HepG2 (cell line): ENCODE data around the gene SH3GL2. TPM values are rescaled to one million over a fixed set of nuclear protein-coding genes. Genes with fewer than 3 reads are reported as not detected.

Experiments used
- CBX5 ChIP-seq: sonication (generic); formaldehyde crosslinking; IDR thresholded peaks from 2 replicates; pipeline ENCODE4 v1.4.0; 2020; ENCODE audit warnings: missing genetic modification reagents, borderline replicate concordance
- HMG20A ChIP-seq: IDR thresholded peaks from 2 replicates; pipeline ENCODE4 v1.6.1; 2016; ENCODE audit warnings: borderline replicate concordance
- IKZF4 ChIP-seq: sonication (generic); formaldehyde crosslinking; IDR thresholded peaks from 2 replicates; pipeline ENCODE4 v1.5.1; 2020; ENCODE audit warnings: borderline replicate concordance, mild to moderate bottlenecking, low read depth, missing genetic modification reagents; ENCODE audit errors: not compliant biosample characterization
- SKI ChIP-seq: fragments of 450-650 bp; IDR thresholded peaks from one replicate; pipeline ENCODE4 v1.6.1; 2018; ENCODE audit warnings: mild to moderate bottlenecking; ENCODE audit not compliant: partially characterized antibody
- XBP1 ChIP-seq: sonication (generic); formaldehyde crosslinking; IDR thresholded peaks from 2 replicates; pipeline ENCODE4 v1.5.0; 2020; ENCODE audit warnings: missing genetic modification reagents
- ZC3H4 ChIP-seq: sonication (generic); formaldehyde crosslinking; IDR thresholded peaks from 2 replicates; pipeline ENCODE4 v1.4.0; 2020; ENCODE audit warnings: missing genetic modification reagents, borderline replicate concordance
- ZNF382 ChIP-seq: sonication (generic); formaldehyde crosslinking; IDR thresholded peaks from 2 replicates; pipeline ENCODE4 v1.5.0; 2020; ENCODE audit warnings: missing genetic modification reagents, mild to moderate bottlenecking, borderline replicate concordance
- ZNF441 ChIP-seq: sonication (generic); formaldehyde crosslinking; IDR thresholded peaks from 2 replicates; pipeline ENCODE4 v1.7.0; 2021; ENCODE audit warnings: missing genetic modification reagents, borderline replicate concordance
- polyA plus RNA-seq, 8 experiments: library from polyadenylated mRNA; depleted of rRNA in 3 of 8; stranded (reverse) in 7 of 8; unstranded in 1 of 8; fragments of >200 nt; fragmentation: Illumina TruSeq in 4 of 8; extraction: Trizol in 4 of 8; gene quantifications; 2 replicates each; pipeline versions ENCODE4 v1.2.1 to v1.2.3, GENCODE V29; 2011 to 2016; ENCODE audit warnings: low read depth in 4 of 8, missing spikeins in 1 of 8, mixed read lengths in 1 of 8; ENCODE audit not compliant: insufficient read depth in 1 of 8
- total RNA-seq, 5 experiments: library from RNA; depleted of rRNA; stranded (reverse); fragments of >200 nt; fragmentation: Illumina TruSeq; extraction: Trizol; gene quantifications; 2 replicates each; pipeline ENCODE4 v1.2.3, GENCODE V29; 2016; ENCODE audit warnings: low read depth in 1 of 5
- TF ChIP-seq, protein P1 (sequence below), 2 experiments: fragments of 450-650 bp in 1 of 2; sonication (generic) in 1 of 2; formaldehyde crosslinking in 1 of 2; IDR thresholded peaks; 2 replicates each; pipeline versions ENCODE4 v1.6.1 to v1.8.0; 2016 to 2022; ENCODE audit warnings: antibody characterized with exemption in 1 of 2, mild to moderate bottlenecking in 1 of 2, missing genetic modification reagents in 1 of 2
- TF ChIP-seq, protein P2 (sequence below): sonication (generic); formaldehyde crosslinking; IDR thresholded peaks from 2 replicates; pipeline ENCODE4 v1.5.0; 2020; ENCODE audit warnings: missing genetic modification reagents
- TF ChIP-seq, protein P3 (sequence below): sonication (generic); formaldehyde crosslinking; IDR thresholded peaks from 2 replicates; pipeline ENCODE4 v1.4.0; 2020; ENCODE audit warnings: low read depth, missing genetic modification reagents

Gene SH3GL2
- total and polyA plus RNA-seq, 2 of the 13 experiments (the other 11 are each of a cell fraction or from before 2014, with no cell fraction given), result 0.04 TPM; not detected in 1

DNA sequence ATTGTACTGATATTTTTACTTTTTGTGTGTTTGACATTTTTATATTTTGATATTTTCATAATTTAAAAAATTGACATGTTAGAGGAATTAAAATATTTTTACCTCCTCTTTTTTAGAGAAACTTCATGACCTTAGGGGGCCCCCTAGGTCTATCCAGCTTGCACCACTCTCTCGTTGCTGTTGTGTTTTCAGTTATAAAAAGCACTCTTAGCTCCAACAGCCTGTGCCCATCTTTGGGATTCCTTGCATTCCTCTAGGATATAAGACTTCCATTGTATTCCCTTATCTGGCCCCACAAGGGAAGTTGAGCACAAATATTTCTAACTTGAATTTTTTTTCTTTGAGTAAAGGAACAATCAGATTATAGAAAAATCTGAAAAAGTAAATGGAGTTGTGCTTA lies 245.3 kb downstream of the SH3GL2 start (continued):
- TF ChIP-seq, protein P1, sequence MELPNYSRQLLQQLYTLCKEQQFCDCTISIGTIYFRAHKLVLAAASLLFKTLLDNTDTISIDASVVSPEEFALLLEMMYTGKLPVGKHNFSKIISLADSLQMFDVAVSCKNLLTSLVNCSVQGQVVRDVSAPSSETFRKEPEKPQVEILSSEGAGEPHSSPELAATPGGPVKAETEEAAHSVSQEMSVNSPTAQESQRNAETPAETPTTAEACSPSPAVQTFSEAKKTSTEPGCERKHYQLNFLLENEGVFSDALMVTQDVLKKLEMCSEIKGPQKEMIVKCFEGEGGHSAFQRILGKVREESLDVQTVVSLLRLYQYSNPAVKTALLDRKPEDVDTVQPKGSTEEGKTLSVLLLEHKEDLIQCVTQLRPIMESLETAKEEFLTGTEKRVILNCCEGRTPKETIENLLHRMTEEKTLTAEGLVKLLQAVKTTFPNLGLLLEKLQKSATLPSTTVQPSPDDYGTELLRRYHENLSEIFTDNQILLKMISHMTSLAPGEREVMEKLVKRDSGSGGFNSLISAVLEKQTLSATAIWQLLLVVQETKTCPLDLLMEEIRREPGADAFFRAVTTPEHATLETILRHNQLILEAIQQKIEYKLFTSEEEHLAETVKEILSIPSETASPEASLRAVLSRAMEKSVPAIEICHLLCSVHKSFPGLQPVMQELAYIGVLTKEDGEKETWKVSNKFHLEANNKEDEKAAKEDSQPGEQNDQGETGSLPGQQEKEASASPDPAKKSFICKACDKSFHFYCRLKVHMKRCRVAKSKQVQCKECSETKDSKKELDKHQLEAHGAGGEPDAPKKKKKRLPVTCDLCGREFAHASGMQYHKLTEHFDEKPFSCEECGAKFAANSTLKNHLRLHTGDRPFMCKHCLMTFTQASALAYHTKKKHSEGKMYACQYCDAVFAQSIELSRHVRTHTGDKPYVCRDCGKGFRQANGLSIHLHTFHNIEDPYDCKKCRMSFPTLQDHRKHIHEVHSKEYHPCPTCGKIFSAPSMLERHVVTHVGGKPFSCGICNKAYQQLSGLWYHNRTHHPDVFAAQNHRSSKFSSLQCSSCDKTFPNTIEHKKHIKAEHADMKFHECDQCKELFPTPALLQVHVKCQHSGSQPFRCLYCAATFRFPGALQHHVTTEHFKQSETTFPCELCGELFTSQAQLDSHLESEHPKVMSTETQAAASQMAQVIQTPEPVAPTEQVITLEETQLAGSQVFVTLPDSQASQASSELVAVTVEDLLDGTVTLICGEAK (IDR thresholded peaks at IDR 0.05), result no peak
- TF ChIP-seq, protein P1 (CRISPR knock-in tag; IDR thresholded peaks at IDR 0.05), result no peak
- TF ChIP-seq, protein P2, sequence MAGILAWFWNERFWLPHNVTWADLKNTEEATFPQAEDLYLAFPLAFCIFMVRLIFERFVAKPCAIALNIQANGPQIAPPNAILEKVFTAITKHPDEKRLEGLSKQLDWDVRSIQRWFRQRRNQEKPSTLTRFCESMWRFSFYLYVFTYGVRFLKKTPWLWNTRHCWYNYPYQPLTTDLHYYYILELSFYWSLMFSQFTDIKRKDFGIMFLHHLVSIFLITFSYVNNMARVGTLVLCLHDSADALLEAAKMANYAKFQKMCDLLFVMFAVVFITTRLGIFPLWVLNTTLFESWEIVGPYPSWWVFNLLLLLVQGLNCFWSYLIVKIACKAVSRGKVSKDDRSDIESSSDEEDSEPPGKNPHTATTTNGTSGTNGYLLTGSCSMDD (CRISPR knock-in tag), result no peak
- TF ChIP-seq, protein P3, sequence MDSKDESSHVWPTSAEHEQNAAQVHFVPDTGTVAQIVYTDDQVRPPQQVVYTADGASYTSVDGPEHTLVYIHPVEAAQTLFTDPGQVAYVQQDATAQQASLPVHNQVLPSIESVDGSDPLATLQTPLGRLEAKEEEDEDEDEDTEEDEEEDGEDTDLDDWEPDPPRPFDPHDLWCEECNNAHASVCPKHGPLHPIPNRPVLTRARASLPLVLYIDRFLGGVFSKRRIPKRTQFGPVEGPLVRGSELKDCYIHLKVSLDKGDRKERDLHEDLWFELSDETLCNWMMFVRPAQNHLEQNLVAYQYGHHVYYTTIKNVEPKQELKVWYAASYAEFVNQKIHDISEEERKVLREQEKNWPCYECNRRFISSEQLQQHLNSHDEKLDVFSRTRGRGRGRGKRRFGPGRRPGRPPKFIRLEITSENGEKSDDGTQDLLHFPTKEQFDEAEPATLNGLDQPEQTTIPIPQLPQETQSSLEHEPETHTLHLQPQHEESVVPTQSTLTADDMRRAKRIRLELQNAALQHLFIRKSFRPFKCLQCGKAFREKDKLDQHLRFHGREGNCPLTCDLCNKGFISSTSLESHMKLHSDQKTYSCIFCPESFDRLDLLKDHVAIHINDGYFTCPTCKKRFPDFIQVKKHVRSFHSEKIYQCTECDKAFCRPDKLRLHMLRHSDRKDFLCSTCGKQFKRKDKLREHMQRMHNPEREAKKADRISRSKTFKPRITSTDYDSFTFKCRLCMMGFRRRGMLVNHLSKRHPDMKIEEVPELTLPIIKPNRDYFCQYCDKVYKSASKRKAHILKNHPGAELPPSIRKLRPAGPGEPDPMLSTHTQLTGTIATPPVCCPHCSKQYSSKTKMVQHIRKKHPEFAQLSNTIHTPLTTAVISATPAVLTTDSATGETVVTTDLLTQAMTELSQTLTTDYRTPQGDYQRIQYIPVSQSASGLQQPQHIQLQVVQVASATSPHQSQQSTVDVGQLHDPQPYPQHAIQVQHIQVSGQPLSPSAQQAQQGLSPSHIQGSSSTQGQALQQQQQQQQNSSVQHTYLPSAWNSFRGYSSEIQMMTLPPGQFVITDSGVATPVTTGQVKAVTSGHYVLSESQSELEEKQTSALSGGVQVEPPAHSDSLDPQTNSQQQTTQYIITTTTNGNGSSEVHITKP (CRISPR knock-in tag), result no peak
- TF ChIP-seq ZC3H4, result no peak
- no peak for TF ChIP-seq CBX5 (CRISPR knock-in tag)
- TF ChIP-seq SKI, result no peak
- no peak for TF ChIP-seq XBP1 (CRISPR knock-in tag)
- TF ChIP-seq IKZF4 (CRISPR knock-in tag), result no peak
- TF ChIP-seq HMG20A, result no peak
- no peak for TF ChIP-seq ZNF382 (CRISPR knock-in tag)
- TF ChIP-seq ZNF441 (CRISPR knock-in tag), result no peak
